HG03196 (cell line): ENCODE measurements around the gene GNG2.

Experiments used
- ATAC-seq: cut with Tn5 transposase; IDR thresholded peaks from one replicate; pipeline ENCODE4 v1.9.1; 2021; ENCODE audit not compliant: unreplicated experiment

Gene GNG2

DNA sequence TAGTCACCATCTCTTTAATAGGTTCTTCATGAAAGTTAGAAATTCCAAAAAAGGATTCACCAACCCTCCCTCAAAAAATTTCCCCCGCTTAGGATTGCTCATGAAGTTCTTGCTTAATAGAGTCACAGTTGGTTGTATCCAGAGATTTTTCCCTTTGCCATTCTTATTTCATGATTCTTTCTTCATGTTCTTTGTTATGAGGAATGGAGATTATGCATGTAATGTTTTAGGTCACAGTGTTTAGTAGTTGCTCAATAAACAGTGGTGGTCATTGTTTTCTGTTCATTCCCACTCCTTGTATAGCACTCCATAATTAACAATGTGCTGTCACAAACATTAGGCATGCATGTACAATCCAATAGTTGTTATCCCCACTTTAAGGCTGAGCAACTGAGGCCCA is 77.7 kb downstream of the GNG2 start:
- ATAC-seq, result no peak

DNA sequence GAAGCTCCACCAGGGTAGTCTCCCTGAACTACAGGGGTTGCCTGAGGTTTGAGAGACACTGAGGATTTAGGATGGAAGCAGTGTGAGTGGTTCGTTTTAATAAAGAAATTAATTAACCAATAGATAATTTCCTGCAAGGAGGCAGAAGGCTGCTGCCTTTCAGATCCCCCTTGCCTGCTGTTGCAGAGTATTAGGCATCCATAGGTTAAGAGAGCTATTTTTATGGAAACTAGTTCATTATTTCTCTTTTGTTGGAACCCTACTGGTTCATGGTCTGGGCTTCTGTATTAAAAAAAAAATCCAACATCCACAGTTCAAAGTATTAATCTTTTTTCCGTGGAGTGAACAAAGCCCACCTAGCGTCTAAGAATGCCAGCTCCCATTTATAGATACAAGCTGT is 78.4 kb downstream of the GNG2 start:
- ATAC-seq, result no peak

DNA sequence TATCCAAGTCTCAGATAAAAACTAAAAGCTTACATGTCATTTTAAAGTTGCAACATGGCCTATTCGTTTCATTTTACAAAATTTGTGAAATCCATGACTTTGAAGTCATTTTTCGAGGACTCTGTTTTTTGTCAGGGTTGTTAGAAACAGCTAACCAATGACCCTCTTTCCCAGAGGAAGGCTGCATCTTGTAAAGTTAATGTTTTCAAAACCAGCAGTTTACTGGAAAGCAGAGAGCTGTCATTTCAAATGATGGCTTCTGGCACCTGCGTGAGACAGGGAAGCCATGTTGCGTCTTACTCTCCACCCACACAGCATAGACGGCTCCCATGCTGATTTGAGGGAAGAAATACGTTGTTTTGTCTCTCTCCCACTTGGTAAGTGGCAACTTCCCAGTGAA is 78.8 kb downstream of the GNG2 start:
- no peak for ATAC-seq

DNA sequence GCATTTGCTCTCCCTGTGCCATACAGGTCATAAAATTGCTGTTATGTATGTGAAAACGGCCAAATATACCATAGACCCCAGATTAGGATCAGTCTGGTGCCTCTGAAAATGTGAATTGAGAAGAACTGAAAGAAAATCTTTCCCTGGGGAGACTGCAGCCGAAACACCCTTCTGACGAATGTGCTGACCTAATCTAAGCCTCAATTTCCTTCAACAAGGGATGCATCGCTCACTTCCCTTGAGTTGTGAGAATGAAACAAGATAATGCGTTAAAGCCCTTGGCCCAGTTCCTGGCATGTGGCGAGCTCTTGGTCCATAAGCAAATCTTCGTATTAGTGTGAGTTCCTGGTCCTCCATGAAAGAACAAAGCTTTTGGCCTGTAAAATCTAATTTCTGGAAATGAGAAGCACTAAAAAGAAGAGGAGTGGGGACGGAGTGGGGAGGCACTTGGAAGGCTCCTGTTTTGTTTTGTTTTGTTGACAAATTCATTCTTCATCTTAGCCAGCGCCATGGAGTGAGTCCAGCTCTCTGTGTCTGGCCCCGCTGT is 79.4 kb downstream of the GNG2 start:
- ATAC-seq, result no peak

DNA sequence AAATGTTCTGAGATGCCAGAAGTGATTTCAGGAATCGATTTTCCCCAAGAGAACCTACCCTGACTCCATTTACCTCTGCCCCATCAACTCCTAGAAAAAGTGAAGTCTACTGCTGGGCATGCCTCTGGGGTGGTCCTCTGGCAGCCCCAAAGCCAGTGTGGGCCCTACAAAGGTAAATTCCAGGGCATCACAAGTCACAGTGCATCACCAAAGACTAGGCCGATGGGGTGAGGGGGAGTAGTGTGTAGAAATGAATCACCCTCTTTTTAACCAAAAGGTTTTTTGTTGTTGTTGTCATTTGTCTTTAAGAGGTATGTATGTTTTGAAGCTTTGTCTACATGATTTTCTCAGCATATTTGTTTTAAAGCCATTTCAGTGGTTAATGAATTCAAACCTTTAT is 82.6 kb downstream of the GNG2 start:
- no peak for ATAC-seq

DNA sequence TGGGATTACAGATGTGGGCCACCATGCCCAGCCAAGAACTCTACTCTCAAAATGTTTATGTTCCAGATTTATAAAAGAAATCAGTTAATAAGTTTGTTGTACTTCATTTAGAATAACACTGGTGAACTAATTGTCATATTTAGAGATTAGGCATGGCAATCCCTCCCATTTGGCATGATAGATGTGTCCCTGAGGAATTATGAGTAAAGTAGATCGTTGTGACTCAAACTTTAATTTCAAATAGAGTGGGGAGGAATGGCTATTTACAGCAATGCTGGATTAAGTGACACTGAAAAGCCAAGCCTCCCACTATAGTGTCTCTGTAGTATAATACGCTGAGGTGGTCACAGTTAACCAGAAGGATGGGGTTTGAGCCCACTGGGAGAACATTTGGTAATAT is 89.6 kb downstream of the GNG2 start:
- no peak for ATAC-seq

DNA sequence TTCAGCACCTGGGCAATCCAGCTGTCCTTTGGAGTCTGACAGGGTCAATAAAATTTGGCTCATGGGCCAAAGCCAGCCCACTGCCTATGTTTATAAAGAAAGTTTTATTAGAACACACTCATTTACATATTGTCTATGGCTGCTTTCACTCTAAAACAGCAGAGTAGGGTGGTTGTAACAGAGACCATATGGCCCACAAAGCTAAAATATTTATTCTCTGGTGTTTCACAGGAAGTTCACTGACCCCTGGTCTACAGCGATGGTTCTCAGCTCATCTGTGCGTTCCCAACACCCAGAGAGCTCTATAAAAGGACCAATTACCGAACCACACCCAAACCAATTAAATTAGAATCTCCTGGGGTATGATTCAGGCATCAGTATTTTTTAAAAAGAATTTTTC is 91.2 kb downstream of the GNG2 start:
- no peak for ATAC-seq

DNA sequence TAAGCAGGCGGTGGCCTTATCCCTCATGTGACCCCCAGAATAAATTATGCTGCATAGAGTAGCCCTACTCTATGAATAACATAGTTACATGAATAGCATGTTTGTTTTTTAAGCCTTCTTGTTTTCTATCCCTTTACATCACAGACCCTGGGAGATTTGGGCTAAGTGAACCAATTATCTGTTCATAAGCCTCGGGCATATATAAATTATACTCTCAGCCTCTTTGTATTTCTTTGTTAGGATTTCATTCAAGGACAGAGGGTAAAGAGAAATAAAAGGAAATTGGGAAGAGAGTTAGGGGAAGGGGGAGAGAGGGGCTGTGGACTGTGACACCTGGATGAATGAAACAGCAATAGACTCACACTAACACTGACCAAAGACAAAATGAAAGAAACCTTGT is 93.6 kb downstream of the GNG2 start:
- ATAC-seq, result no peak

DNA sequence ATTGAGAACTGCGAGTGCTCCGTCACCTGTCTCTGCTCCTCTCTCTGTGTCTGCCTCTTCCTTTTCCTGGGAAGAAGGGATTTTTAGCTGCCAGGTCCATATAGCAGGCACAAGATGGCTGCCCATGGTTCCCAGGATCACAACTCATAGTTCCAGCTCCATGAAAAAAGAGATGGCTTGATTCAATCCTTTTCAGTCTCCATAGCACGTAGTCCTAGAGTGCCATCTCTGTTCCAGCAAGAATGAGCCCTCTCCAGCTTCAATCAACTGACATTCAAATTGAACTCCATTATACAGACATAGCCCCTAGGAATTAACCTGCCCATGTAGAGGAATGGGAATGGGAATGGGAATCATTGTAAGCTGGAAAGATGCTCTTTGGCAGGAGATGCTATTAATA is 94.2 kb downstream of the GNG2 start:
- ATAC-seq, result no peak

DNA sequence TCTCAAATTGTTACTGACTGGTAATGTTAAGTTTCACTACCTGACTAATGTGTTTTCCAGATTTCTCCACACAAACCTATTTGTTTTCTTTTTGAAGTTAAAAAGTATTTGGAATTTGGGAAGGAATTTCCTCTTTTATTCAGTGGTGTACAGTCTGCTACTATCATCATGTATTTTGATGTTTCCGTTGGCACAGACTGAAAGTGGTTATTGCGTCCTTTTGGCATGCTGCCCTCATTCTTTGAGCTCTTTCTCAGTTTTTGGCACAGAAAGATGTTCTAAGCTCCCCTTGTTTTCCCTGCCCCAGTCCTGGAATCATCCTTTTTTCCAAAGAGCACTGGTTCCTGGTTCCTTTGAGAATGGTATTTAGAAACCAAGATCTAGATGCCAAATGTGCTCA is 97.5 kb downstream of the GNG2 start:
- no peak for ATAC-seq

DNA sequence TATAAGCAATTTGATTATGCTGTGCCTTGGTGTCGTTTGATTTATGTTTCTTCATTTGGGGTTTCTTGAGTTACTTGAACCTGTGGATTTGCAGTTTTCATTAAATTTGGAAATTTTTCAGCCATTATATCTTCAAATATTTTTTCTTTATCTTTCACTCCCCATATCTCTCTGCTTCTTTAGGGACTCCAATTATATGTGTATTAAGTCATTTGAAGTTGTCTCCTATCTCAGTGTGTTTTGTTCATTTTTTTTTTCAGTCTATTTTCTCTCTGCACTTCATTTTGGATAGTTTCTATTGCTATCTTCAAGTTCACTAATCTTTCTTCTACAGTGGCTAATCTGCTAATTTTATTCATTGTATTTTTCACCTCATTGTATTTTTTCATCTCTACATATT is 99.5 kb downstream of the GNG2 start:
- ATAC-seq, result no peak

DNA sequence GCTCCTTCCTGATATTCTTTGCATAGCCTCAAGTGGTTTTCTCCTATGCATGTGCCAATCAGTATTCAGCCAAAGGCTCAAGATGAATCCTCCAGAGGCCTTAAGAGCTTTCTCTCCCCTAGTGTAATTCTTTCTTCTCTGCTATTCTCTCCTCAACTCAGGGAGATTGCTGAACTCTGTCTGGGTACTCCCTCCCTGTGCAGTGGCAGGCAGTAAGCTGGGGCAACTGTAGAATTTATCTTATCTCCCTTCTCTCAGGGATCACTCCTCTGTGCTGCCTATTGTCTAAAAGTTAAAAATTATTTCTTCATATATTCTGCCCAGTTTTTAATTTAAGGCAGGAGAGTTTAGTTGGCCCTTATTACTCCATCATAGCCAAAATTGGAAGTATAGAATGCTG is 100.5 kb downstream of the GNG2 start:
- no peak for ATAC-seq

DNA sequence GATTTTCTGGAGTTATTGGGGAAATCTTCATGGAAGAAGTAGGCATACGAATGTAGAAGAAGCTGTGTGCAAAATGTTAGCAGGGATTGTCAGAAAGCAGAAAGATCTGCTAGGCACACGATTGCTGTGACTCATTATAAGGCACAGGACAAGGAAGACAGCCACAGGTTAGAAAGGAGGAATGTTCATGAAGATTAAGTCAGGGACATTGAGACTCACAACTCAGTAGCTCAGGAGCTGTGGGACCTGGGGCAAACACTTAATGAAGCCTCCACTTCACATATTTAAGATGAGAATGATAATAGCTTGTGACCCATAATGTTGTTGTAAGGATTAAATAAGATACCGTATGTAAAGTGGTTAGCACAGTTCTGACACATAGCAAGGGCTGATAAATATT is 102.3 kb downstream of the GNG2 start:
- ATAC-seq, result no peak

DNA sequence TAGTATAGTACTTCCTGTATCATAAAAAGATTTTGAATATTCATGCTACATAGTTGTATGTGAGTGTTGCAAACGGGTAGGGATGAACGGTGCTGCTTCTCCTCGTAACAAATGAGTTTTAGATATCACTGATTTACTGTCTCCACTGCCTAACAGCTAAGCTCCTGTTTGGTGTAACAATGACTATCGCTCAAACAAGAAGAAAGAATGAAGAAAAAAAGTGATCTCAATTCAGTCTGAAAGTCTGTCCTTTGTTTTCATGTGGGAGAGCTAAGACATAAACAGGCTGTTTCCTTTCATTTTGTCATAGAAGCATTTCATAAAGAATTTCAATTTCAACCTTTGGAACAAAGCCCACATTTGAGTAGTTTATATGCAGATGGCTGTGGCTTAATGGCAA is 102.9 kb downstream of the GNG2 start:
- no peak for ATAC-seq

DNA sequence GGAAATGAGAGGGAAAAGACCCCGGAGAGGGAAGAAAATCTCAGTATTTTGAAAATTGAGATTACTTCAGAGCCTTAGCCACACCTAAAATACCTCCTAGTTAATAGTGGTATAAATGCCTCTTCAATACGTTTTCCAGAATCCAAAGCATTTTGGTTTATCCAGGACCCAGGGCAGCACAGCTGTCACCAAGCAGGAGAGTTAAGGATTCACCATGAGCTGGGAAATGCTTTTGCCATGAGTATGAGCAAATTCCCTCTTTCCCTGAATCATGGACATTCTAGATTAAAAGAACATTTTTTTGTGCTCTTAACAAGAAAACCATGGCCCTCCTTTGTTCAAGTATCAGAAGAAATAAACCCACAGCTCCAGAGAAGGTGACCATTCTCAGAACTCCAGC is 107.1 kb downstream of the GNG2 start:
- no peak for ATAC-seq

DNA sequence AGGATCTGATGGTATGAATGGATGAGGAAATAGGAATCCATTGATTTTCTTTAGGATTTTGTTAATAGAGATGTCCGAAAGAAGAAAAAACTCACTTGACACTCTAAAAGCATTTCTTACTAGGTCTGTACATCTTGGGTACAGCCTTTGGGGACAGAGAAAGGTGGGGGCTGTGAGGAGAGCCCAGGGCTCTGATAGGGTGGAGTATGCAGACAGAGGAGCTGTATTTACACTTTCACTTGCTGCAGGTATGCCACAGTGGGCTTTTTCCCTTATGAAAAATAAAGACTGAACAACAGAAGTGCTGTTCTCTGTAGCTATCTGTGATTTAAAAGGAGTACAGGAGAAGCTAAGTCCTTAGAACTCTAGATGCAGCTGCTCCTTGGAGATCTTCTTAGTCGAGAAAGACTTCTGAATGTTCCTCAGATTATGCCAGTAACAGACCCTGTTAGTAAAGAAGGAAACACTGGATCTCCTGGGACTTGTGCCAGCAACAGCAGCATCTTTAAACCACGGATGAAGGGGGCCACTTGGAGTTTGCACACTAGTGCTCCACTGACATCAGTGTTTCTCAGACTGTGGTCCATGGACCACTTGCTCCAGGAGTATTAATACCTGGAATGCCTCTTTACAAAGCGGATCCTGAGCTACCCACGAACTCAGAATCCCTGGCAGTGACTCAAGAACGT is 109.6 kb downstream of the GNG2 start:
- no peak for ATAC-seq

DNA sequence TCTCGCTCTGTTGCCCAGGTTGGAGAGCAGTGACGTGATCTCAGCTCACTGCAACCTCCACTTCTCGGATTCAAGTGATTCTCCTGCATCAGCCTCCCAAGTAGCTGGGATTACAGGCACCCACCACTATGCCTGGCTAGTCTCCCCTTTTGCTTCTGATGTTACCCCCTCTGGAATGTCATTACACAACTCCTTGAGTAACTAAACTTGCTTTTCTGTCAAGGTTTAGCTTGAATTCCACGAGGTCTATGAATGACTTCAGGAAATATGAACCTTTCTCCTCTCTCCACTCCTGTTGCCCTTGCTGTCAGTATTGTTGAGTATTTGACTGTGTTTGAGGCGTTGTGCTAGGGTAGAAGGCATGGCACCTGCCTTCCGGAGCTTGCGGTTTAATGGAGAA is 112.2 kb downstream of the GNG2 start:
- no peak for ATAC-seq

DNA sequence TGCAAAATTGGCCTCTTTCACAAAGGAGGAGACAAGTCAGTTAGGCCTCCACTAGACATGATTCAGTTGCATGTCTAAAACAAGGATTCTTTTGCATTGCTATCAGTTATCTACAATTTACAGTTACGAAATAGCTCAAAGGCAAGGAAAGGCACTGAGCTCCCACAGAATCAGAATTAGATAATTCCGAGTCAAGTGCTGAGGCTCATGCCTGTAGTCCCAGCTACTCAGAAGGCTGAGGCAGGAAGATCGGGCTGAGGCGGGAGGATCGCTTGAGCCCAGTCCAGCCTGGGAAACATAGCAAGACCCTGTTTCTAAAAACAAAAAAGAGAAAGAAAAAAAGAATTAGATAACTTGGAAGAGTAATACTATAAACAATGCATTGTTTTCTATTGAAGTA is 116.7 kb downstream of the GNG2 start:
- ATAC-seq, result no peak

DNA sequence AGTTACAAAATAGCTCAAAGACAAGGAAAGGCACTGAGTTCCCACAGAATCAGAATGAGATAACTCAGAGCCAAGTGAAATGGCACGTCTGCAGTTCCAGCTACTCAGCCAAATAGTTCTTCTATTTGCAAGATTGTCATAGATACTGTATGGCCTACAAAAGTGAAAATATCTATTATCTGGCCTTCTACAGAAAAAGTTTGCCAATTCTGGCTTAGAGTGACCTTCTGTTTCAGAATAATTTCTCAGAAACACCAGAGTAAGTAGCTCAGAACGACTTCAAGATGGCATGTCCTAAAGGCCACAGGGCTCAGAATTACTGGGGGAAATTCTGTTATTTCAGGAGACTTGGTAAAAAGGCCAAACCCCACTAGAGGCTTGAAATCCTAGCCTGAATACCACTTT is 118.3 kb downstream of the GNG2 start:
- ATAC-seq, result no peak

DNA sequence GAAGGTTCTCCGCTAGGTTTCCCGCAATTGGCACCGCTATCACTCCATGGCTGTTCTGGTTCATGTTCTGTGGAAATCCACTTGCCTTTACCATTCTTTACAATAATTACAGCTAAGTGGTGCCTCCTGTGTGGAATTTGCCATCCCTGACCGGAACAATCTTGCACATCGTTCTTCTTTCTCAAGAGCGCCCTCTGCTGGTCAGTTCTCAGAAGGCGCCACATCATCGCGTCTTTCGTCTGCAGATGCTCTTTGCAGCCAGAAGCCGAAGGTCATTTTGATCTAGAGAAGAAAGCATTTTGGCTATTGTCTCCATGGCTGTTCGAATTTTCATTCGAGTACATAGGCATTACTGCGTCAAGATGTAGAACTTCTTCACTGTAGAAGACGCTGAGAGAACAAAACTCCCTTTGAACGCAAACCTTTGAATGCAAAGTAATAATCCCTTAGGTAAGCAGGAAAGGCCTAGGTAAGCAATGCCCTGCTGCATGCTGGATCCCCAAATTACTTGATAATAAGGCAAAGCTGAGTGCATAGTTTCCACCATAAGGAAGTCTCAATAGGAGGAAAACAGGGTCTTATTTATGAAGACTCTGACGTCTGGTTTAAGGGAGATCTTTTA is 118.8 kb downstream of the GNG2 start:
- no peak for ATAC-seq

DNA sequence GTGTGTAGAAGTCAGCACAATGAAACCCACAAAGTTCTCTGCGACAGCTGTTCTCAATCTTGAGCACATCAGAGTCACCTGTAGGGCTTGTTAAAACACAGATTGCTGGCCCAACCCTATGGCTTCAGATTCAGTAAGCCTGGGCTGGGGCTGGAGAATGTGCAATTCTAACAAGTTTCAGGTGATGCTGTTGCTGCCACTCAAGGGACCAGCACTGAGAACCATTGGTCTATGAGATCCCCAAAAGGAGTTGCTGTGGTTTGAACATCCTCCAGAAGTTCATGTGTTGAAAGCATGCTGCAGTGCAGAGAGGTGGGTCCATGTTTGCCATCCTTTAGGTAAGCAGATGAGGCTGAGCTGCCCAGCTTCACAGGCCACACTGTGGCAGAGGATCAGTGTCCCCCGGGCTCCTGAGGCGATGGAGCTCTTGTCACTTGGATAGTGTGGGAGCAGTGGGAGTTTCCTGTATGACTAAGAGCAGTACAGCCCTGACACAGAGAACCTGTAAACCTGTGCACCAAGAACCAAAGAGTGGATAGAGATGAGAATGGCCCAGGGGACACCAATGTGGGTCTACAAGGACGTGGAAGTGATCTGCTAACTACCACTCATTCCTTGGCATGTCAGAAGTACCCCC is 120.9 kb downstream of the GNG2 start:
- no peak for ATAC-seq

DNA sequence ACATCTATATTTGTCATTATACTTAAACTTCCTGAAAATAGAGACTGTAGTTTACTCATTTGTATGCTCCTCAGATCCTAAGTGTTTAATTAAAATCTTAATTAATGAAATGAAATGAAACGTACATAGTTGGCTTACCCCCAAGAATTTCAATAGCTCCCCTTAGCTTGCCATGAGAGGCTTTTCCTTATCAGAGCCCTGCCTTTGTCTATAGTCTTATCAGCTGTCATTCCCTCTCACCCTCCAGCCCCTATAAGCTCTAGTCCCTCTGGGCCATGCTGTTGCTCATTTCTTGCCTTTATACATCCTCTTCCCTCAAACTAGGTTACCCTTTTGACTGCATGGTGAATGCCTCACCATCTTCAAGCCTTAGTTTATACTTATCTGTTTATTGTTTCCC is 127.8 kb downstream of the GNG2 start:
- ATAC-seq, result no peak
